NT2/D1 (cell line): ENCODE results near the gene SLC13A3.

Experiments used
- DNase-seq: peaks from one replicate; pipeline ENCODE4 v3.0.0-alpha.2; 2011; ENCODE audit warnings: low read depth, low spot score
- H3K27me3 ChIP-seq: 2 replicates; pipeline ENCODE4 v1.6.0; 2011; ENCODE audit warnings: mild to moderate bottlenecking; ENCODE audit not compliant: insufficient read length, insufficient read depth
- H3K36me3 ChIP-seq: 2 replicates; pipeline ENCODE4 v1.6.1; 2011; ENCODE audit warnings: mild to moderate bottlenecking, low read length, mixed read lengths; ENCODE audit not compliant: insufficient read depth, insufficient read length
- H3K4me1 ChIP-seq: 2 replicates; pipeline ENCODE4 v1.5.1; 2011; ENCODE audit not compliant: insufficient read depth, insufficient read length
- H3K4me3 ChIP-seq: 2 replicates; pipeline ENCODE4 v1.5.1; 2011; ENCODE audit warnings: low read depth; ENCODE audit not compliant: insufficient read length
- H3K9ac ChIP-seq: 2 replicates; pipeline ENCODE4 v1.6.0; 2011; ENCODE audit warnings: low read depth; ENCODE audit not compliant: insufficient read length
- H3K9me3 ChIP-seq: 2 replicates; pipeline ENCODE4 v1.5.1; 2011; ENCODE audit warnings: mild to moderate bottlenecking, low read length; ENCODE audit not compliant: insufficient read depth
- SUZ12 ChIP-seq: IDR thresholded peaks from 2 replicates; pipeline ENCODE4 v1.6.1; 2011; ENCODE audit not compliant: insufficient read length, insufficient read depth; ENCODE audit errors: extremely low read depth
- YY1 ChIP-seq: IDR thresholded peaks from 2 replicates; pipeline ENCODE4 v1.6.1; 2011; ENCODE audit not compliant: insufficient read length, insufficient read depth
- ZNF274 ChIP-seq: IDR thresholded peaks from 2 replicates; pipeline ENCODE4 v1.6.1; 2011; ENCODE audit warnings: mild to moderate bottlenecking, low read depth, low read length

Gene SLC13A3

GRCh38 chr20:46558511-46558959 is 92.7 kb downstream of the SLC13A3 start:
- no peak overlapping the region for H3K9ac ChIP-seq
- DNase-seq: no peak
- H3K36me3 ChIP-seq: no peaks in the 10 kb centered on the region
- no peak overlapping the region for H3K4me3 ChIP-seq
- no peaks in the 10 kb centered on the region for H3K27me3 ChIP-seq
- TF ChIP-seq YY1: no peak
- H3K4me1 ChIP-seq: peaks cover 9% of the 10 kb centered on the region
- no peaks in the 10 kb centered on the region for H3K9me3 ChIP-seq

GRCh38 chr20:46557231-46557956 is 93.9 kb downstream of the SLC13A3 start:
- no peak overlapping the region for H3K9ac ChIP-seq
- no peaks in the 10 kb centered on the region for H3K36me3 ChIP-seq
- H3K4me1 ChIP-seq: peaks cover 14% of the 10 kb centered on the region
- no peak overlapping the region for H3K4me3 ChIP-seq
- no peak for DNase-seq
- H3K27me3 ChIP-seq: no peaks in the 10 kb centered on the region
- TF ChIP-seq ZNF274 (no peak), SUZ12 (no peak)
- no peaks in the 10 kb centered on the region for H3K9me3 ChIP-seq

- DNase-seq: no peak
- Histone ChIP-seq H3K9ac (no peak overlapping the region), H3K4me3 (no peak overlapping the region), H3K27me3 (no peaks in the 10 kb centered on the region), H3K36me3 (no peaks in the 10 kb centered on the region), H3K9me3 (no peaks in the 10 kb centered on the region), H3K4me1 (peaks cover 21% of the 10 kb centered on the region)
- TF ChIP-seq ZNF274: no peak
- TF ChIP-seq SUZ12: no peak
- TF ChIP-seq YY1: no peak
These were observed 95.8 kb downstream of the SLC13A3 start for GRCh38 chr20:46555370-46555956.

- Histone ChIP-seq H3K9ac (no peak overlapping the region), H3K4me1 (peaks cover 21% of the 10 kb centered on the region), H3K36me3 (no peaks in the 10 kb centered on the region), H3K4me3 (no peak overlapping the region), H3K9me3 (no peaks in the 10 kb centered on the region), H3K27me3 (no peaks in the 10 kb centered on the region)
- DNase-seq: no peak
- TF ChIP-seq ZNF274: no peak
- no peak for TF ChIP-seq YY1
- TF ChIP-seq SUZ12: no peak
These were observed 96.4 kb downstream of the SLC13A3 start for GRCh38 chr20:46554828-46555227.

GRCh38 chr20:46553926-46554325 is 97.3 kb downstream of the SLC13A3 start:
- H3K36me3 ChIP-seq: no peaks in the 10 kb centered on the region
- peaks cover 21% of the 10 kb centered on the region for H3K4me1 ChIP-seq
- no peak overlapping the region for H3K4me3 ChIP-seq
- DNase-seq: no peak
- no peaks in the 10 kb centered on the region for H3K9me3 ChIP-seq
- H3K9ac ChIP-seq: no peak overlapping the region
- no peak for TF ChIP-seq SUZ12
- TF ChIP-seq ZNF274: no peak
- no peak for TF ChIP-seq YY1
- H3K27me3 ChIP-seq: no peaks in the 10 kb centered on the region

- no peak overlapping the region for H3K9ac ChIP-seq
- no peak for TF ChIP-seq SUZ12
- TF ChIP-seq ZNF274: no peak
- no peak for TF ChIP-seq YY1
- H3K4me3 ChIP-seq: no peak overlapping the region
- no peaks in the 10 kb centered on the region for H3K9me3 ChIP-seq
- no peaks in the 10 kb centered on the region for H3K36me3 ChIP-seq
- DNase-seq: no peak
- H3K27me3 ChIP-seq: no peaks in the 10 kb centered on the region
- H3K4me1 ChIP-seq: peaks cover 17% of the 10 kb centered on the region
These were observed 98.5 kb downstream of the SLC13A3 start for GRCh38 chr20:46552460-46553420.
